GM23338 (cell line): ENCODE measurements around the gene LCP2. TPM values are rescaled to one million over a fixed set of nuclear protein-coding genes. Genes with fewer than 3 reads are reported as not detected.

Experiments used
- ATAC-seq: fragments of 200-7000 bp; cut with Tn5 transposase; 3 replicates; pipeline ENCODE4 v1.9.1; 2020
- DNase-seq: peaks from one replicate; pipeline ENCODE4 v3.0.0-alpha.2; 2015; ENCODE audit warnings: low spot score
- H2AFZ ChIP-seq: fragments of 200-600 bp; sonication (generic); 2 replicates; pipeline ENCODE4 v1.8.0; 2016; ENCODE audit warnings: antibody characterized with exemption, mild to moderate bottlenecking, moderate library complexity
- H3F3A ChIP-seq: fragments of 200-600 bp; sonication (generic); replicated peaks from 2 replicates; pipeline ENCODE4 v1.8.0; 2017; ENCODE audit warnings: antibody characterized with exemption, mixed run types, low read depth
- H3K27ac ChIP-seq: fragments of 200-600 bp; sonication (generic); 2 replicates; pipeline ENCODE4 v1.6.1; 2016; ENCODE audit warnings: low read depth
- H3K27me3 ChIP-seq: fragments of 200-600 bp; sonication (generic); 2 replicates; pipeline ENCODE4 v1.8.0; 2016; ENCODE audit warnings: mild to moderate bottlenecking, mixed run types, moderate library complexity; ENCODE audit not compliant: insufficient read depth
- H3K36me3 ChIP-seq: fragments of 200-600 bp; sonication (generic); 2 replicates; pipeline ENCODE4 v1.8.0; 2016; ENCODE audit warnings: mild to moderate bottlenecking; ENCODE audit not compliant: insufficient read depth
- H3K4me1 ChIP-seq: fragments of 200-600 bp; sonication (generic); 2 replicates; pipeline ENCODE4 v1.8.0; 2016; ENCODE audit warnings: mild to moderate bottlenecking, moderate library complexity; ENCODE audit not compliant: insufficient read depth
- H3K4me2 ChIP-seq: fragments of 200-600 bp; sonication (generic); 2 replicates; pipeline ENCODE4 v1.7.1; 2017; ENCODE audit warnings: mixed run types
- H3K4me3 ChIP-seq: fragments of 200-600 bp; sonication (generic); 2 replicates; pipeline ENCODE4 v1.6.1; 2016; ENCODE audit warnings: mixed run types
- H3K79me2 ChIP-seq: fragments of 200-600 bp; sonication (generic); replicated peaks from 2 replicates; pipeline ENCODE4 v1.8.0; 2017; ENCODE audit warnings: mild to moderate bottlenecking; ENCODE audit not compliant: insufficient read depth
- H3K9me2 ChIP-seq: fragments of 200-600 bp; sonication (generic); 2 replicates; pipeline ENCODE4 v1.8.0; 2017; ENCODE audit not compliant: insufficient read depth
- H4K20me1 ChIP-seq: fragments of 200-600 bp; sonication (generic); replicated peaks from 2 replicates; pipeline ENCODE4 v1.8.0; 2017; ENCODE audit warnings: mild to moderate bottlenecking; ENCODE audit not compliant: insufficient read depth
- H3K27ac Mint-ChIP-seq: 2 replicates; pipeline ENCODE4 v1.8.0; 2020; ENCODE audit warnings: inconsistent platforms, mild to moderate bottlenecking, moderate library complexity, mixed read lengths
- H3K27me3 Mint-ChIP-seq: 3 replicates; pipeline ENCODE4 v1.8.0; 2022; ENCODE audit warnings: low read depth, mild to moderate bottlenecking, moderate library complexity, mixed read lengths, inconsistent platforms; ENCODE audit not compliant: insufficient read depth, poor library complexity
- H3K36me3 Mint-ChIP-seq: 3 replicates; pipeline ENCODE4 v1.8.0; 2021; ENCODE audit warnings: low read depth, mild to moderate bottlenecking, inconsistent platforms, moderate library complexity, mixed read lengths
- H3K4me1 Mint-ChIP-seq: 3 replicates; pipeline ENCODE4 v1.8.0; 2020; ENCODE audit warnings: mild to moderate bottlenecking, inconsistent platforms, mixed read lengths
- H3K4me3 Mint-ChIP-seq: 3 replicates; pipeline ENCODE4 v1.8.0; 2021; ENCODE audit warnings: moderate library complexity, mild to moderate bottlenecking, inconsistent platforms, mixed read lengths
- H3K9me3 Mint-ChIP-seq: 3 replicates; pipeline ENCODE4 v1.8.0; 2020; ENCODE audit warnings: moderate library complexity, mild to moderate bottlenecking, inconsistent platforms, mixed read lengths
- EZH2 ChIP-seq: fragments of 200-600 bp; sonication (generic); IDR thresholded peaks from one replicate; pipeline ENCODE4 v1.8.0; 2017; ENCODE audit warnings: antibody characterized with exemption, mild to moderate bottlenecking, low read depth; ENCODE audit not compliant: unreplicated experiment
- EZH2phosphoT487 ChIP-seq: fragments of 200-600 bp; sonication (generic); IDR thresholded peaks from one replicate; pipeline ENCODE4 v1.8.1; 2018; ENCODE audit warnings: antibody characterized with exemption; ENCODE audit not compliant: unreplicated experiment
- JUNB ChIP-seq: IDR thresholded peaks from one replicate; pipeline ENCODE4 v1.6.1; 2016; ENCODE audit warnings: antibody characterized with exemption; ENCODE audit not compliant: unreplicated experiment
- NANOG ChIP-seq: IDR thresholded peaks from 2 replicates; pipeline ENCODE4 v1.6.1; 2016; ENCODE audit warnings: antibody characterized with exemption, borderline replicate concordance
- REST ChIP-seq: IDR thresholded peaks from one replicate; pipeline ENCODE4 v1.6.1; 2018; ENCODE audit warnings: antibody characterized with exemption; ENCODE audit not compliant: unreplicated experiment
- STAT1 ChIP-seq: IDR thresholded peaks from one replicate; pipeline ENCODE4 v1.6.1; 2016; ENCODE audit warnings: antibody characterized with exemption; ENCODE audit not compliant: unreplicated experiment
- ZNF331 ChIP-seq: fragments of 250-450 bp; sonication (Bioruptor Pico); IDR thresholded peaks from 2 replicates; pipeline ENCODE4 v1.5.0; 2020; ENCODE audit warnings: low read depth, mild to moderate bottlenecking, moderate library complexity
- polyA plus RNA-seq: library from polyadenylated mRNA; unstranded; fragments of >200 nt; fragmentation: Nextera tagmentation; extraction: Ambion mirVana; gene quantifications from 2 replicates; pipeline ENCODE4 v1.2.1, GENCODE V29; 2016
- total RNA-seq: library from RNA; depleted of rRNA; stranded (reverse); fragments of >200 nt; shearing (Covaris generic); gene quantifications from 2 replicates; pipeline ENCODE4 v1.2.3, GENCODE V29; 2014
- TF ChIP-seq, protein P1 (sequence below): fragments of 250-450 bp; sonication (Bioruptor Pico); IDR thresholded peaks from 2 replicates; pipeline ENCODE4 v1.5.0; 2020; ENCODE audit warnings: mild to moderate bottlenecking, moderate library complexity
- TF ChIP-seq, protein P2 (sequence below): IDR thresholded peaks from 2 replicates; pipeline ENCODE4 v1.6.1; 2016; ENCODE audit warnings: antibody characterized with exemption

Gene LCP2
- total and polyA plus RNA-seq, 2 experiments from 2014 or later = 0.26 to 0.38 TPM

GRCh38 chr5:170294556-170294955 is 3.0 kb downstream of the LCP2 start (continued):
- TF ChIP-seq, protein P1, sequence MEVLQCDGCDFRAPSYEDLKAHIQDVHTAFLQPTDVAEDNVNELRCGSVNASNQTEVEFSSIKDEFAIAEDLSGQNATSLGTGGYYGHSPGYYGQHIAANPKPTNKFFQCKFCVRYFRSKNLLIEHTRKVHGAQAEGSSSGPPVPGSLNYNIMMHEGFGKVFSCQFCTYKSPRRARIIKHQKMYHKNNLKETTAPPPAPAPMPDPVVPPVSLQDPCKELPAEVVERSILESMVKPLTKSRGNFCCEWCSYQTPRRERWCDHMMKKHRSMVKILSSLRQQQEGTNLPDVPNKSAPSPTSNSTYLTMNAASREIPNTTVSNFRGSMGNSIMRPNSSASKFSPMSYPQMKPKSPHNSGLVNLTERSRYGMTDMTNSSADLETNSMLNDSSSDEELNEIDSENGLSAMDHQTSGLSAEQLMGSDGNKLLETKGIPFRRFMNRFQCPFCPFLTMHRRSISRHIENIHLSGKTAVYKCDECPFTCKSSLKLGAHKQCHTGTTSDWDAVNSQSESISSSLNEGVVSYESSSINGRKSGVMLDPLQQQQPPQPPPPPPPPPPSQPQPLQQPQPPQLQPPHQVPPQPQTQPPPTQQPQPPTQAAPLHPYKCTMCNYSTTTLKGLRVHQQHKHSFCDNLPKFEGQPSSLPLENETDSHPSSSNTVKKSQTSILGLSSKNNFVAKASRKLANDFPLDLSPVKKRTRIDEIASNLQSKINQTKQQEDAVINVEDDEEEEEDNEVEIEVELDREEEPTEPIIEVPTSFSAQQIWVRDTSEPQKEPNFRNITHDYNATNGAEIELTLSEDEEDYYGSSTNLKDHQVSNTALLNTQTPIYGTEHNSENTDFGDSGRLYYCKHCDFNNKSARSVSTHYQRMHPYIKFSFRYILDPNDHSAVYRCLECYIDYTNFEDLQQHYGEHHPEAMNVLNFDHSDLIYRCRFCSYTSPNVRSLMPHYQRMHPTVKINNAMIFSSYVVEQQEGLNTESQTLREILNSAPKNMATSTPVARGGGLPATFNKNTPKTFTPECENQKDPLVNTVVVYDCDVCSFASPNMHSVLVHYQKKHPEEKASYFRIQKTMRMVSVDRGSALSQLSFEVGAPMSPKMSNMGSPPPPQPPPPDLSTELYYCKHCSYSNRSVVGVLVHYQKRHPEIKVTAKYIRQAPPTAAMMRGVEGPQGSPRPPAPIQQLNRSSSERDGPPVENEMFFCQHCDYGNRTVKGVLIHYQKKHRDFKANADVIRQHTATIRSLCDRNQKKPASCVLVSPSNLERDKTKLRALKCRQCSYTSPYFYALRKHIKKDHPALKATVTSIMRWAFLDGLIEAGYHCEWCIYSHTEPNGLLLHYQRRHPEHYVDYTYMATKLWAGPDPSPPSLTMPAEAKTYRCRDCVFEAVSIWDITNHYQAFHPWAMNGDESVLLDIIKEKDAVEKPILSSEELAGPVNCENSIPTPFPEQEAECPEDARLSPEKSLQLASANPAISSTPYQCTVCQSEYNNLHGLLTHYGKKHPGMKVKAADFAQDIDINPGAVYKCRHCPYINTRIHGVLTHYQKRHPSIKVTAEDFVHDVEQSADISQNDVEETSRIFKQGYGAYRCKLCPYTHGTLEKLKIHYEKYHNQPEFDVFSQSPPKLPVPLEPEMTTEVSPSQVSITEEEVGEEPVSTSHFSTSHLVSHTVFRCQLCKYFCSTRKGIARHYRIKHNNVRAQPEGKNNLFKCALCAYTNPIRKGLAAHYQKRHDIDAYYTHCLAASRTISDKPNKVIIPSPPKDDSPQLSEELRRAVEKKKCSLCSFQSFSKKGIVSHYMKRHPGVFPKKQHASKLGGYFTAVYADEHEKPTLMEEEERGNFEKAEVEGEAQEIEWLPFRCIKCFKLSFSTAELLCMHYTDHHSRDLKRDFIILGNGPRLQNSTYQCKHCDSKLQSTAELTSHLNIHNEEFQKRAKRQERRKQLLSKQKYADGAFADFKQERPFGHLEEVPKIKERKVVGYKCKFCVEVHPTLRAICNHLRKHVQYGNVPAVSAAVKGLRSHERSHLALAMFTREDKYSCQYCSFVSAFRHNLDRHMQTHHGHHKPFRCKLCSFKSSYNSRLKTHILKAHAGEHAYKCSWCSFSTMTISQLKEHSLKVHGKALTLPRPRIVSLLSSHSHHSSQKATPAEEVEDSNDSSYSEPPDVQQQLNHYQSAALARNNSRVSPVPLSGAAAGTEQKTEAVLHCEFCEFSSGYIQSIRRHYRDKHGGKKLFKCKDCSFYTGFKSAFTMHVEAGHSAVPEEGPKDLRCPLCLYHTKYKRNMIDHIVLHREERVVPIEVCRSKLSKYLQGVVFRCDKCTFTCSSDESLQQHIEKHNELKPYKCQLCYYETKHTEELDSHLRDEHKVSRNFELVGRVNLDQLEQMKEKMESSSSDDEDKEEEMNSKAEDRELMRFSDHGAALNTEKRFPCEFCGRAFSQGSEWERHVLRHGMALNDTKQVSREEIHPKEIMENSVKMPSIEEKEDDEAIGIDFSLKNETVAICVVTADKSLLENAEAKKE (CRISPR knock-in tag) = no peak
- TF ChIP-seq STAT1 (no peak), REST (no peak), ZNF331 (no peak), JUNB (no peak), EZH2phosphoT487 (no peak)

- no peak overlapping the region for H3K4me2 ChIP-seq
- no peaks in the 10 kb centered on the region for H3F3A ChIP-seq
- H3K4me3 Mint-ChIP-seq = no peak overlapping the region
- peaks cover 8% of the 10 kb centered on the region; the same call in 1 of the 2 replicates for H3K9me2 ChIP-seq
- TF ChIP-seq, protein P2, sequence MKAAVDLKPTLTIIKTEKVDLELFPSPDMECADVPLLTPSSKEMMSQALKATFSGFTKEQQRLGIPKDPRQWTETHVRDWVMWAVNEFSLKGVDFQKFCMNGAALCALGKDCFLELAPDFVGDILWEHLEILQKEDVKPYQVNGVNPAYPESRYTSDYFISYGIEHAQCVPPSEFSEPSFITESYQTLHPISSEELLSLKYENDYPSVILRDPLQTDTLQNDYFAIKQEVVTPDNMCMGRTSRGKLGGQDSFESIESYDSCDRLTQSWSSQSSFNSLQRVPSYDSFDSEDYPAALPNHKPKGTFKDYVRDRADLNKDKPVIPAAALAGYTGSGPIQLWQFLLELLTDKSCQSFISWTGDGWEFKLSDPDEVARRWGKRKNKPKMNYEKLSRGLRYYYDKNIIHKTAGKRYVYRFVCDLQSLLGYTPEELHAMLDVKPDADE = no peak
- TF ChIP-seq NANOG = no peak
- TF ChIP-seq ZNF331 = no peak
- no peak for TF ChIP-seq EZH2
- no peak overlapping the region for H3K27ac Mint-ChIP-seq
- no peak for DNase-seq
- no peaks in the 10 kb centered on the region for H4K20me1 ChIP-seq
- H3K36me3 Mint-ChIP-seq = peaks cover 14% of the 10 kb centered on the region
- H3K4me1 Mint-ChIP-seq = peaks cover 2% of the 10 kb centered on the region; the same call in 2 of the 3 replicates
- no peaks in the 10 kb centered on the region for H3K4me1 ChIP-seq
- H3K36me3 ChIP-seq = no peaks in the 10 kb centered on the region
- H3K79me2 ChIP-seq = no peaks in the 10 kb centered on the region
- peaks cover 19% of the 10 kb centered on the region for H3K27me3 Mint-ChIP-seq
- H3K9me3 Mint-ChIP-seq = peaks cover 17% of the 10 kb centered on the region
- ATAC-seq = no peak
- no peak overlapping the region for H2AFZ ChIP-seq
- H3K4me3 ChIP-seq = no peak overlapping the region
- H3K27ac ChIP-seq = no peak overlapping the region
- H3K27me3 ChIP-seq = no peaks in the 10 kb centered on the region
Measured at GRCh38 chr5:170294057-170294456, 3.5 kb downstream of the LCP2 start.
